ENCODE data around the gene TIMELESS. TPM values are rescaled to one million over a fixed set of nuclear protein-coding genes. Genes with fewer than 3 reads are reported as not detected.

Gene TIMELESS
- total and polyA plus RNA-seq, 2 donors from 2014 or later: 5.5 to 9.2 TPM

GRCh38 chr12:56477521-56478225 is 28.4 kb upstream of the TIMELESS start:
- no peak for DNase-seq
- Histone ChIP-seq H3K4me3 (ENCODE audit: low read length in 3 of 3) (no peak overlapping the region), H3K9me3 (ENCODE audit: control insufficient read depth in 2 of 3, insufficient read depth in 1 of 3, low read length in 3 of 3) (no peaks in the 10 kb centered on the region), H3K27me3 (ENCODE audit: control insufficient read depth, insufficient read depth, low read length) (no peaks in the 10 kb centered on the region), H3K36me3 (ENCODE audit: control insufficient read depth in 2 of 3, insufficient read depth in 3 of 3, low read length in 3 of 3) (peaks cover 0 to 3% (median under 1%) of the 10 kb centered on the region in 3 donors), H3K9ac (ENCODE audit: low read length in 3 of 3) (no peak overlapping the region), H3K27ac (ENCODE audit: low read depth in 2 of 2, low read length in 2 of 2) (no peak overlapping the region), H3K4me1 (ENCODE audit: control insufficient read depth in 2 of 3, insufficient read depth in 2 of 3, low read depth in 1 of 3, low read length in 3 of 3) (no peaks in the 10 kb centered on the region)
- intact Hi-C loops (cut with DNase I): no loop called here
- TF ChIP-seq, protein P1, sequence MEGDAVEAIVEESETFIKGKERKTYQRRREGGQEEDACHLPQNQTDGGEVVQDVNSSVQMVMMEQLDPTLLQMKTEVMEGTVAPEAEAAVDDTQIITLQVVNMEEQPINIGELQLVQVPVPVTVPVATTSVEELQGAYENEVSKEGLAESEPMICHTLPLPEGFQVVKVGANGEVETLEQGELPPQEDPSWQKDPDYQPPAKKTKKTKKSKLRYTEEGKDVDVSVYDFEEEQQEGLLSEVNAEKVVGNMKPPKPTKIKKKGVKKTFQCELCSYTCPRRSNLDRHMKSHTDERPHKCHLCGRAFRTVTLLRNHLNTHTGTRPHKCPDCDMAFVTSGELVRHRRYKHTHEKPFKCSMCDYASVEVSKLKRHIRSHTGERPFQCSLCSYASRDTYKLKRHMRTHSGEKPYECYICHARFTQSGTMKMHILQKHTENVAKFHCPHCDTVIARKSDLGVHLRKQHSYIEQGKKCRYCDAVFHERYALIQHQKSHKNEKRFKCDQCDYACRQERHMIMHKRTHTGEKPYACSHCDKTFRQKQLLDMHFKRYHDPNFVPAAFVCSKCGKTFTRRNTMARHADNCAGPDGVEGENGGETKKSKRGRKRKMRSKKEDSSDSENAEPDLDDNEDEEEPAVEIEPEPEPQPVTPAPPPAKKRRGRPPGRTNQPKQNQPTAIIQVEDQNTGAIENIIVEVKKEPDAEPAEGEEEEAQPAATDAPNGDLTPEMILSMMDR (IDR thresholded peaks at IDR 0.05; ENCODE audit: borderline replicate concordance, extremely low read depth, insufficient read depth): no peak
- no peak for FAIRE-seq

DNA sequence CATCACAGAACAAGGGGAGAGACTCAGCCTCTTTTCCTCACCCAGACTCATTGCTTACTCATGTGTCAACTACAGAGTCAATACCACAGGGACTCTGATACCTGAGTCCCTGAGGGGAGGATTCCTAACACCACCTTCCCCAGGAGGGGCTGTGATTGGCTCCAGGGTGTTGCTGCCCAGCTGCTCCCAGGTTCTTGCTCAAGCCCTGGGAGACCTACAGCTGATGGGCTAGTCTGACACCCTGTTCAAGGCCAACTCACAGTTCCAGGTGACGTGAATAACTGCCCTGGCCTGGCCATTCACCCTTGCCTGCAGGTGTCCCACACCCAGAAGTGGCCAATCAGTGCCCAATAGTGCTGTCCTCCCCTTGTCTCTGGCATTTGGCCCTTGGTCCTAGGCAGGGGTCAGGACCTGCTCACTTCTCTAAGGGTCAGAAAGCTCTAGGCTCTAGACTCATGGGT is 27.8 kb upstream of the TIMELESS start:
- DNase-seq (no peak), FAIRE-seq (no peak)
- Histone ChIP-seq H3K36me3 (ENCODE audit: control insufficient read depth in 2 of 3, insufficient read depth in 3 of 3, low read length in 3 of 3) (peaks cover 0 to 3% (median 2%) of the 10 kb centered on the region in 3 donors), H3K9me3 (ENCODE audit: control insufficient read depth in 2 of 3, insufficient read depth in 1 of 3, low read length in 3 of 3) (no peaks in the 10 kb centered on the region), H3K4me3 (ENCODE audit: low read length in 3 of 3) (no peak overlapping the region), H3K27me3 (ENCODE audit: control insufficient read depth, insufficient read depth, low read length) (no peaks in the 10 kb centered on the region), H3K4me1 (ENCODE audit: control insufficient read depth in 2 of 3, insufficient read depth in 2 of 3, low read depth in 1 of 3, low read length in 3 of 3) (no peaks in the 10 kb centered on the region), H3K9ac (ENCODE audit: low read length in 3 of 3) (no peak overlapping the region), H3K27ac (ENCODE audit: low read depth in 2 of 2, low read length in 2 of 2) (no peak overlapping the region)
- intact Hi-C loops (cut with DNase I): no loop called here
- TF ChIP-seq, protein P1 (IDR thresholded peaks at IDR 0.05; ENCODE audit: borderline replicate concordance, extremely low read depth, insufficient read depth): no peak

DNA sequence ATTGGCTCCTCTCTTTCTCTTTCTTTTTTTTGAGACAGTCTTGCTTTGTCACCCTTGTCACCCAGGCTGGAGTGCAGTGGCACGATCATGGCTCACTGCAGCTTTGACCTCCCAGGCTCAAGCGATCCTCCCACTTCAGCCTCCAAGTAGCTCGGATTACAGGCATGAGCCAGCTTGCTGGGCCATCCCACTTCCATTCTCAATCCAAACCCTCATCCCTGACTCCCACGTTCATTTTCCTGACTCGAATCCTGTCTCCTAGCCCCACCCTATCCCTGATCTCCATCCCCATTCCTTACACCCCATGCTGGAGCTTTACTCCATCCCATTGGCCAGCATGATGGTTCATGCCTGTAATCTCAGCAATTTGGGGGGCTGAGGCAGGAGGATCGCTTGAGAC is 26.9 kb upstream of the TIMELESS start:
- DNase-seq: no peak
- intact Hi-C loops (cut with DNase I): no loop called here
- Histone ChIP-seq H3K4me1 (ENCODE audit: control insufficient read depth in 2 of 3, insufficient read depth in 2 of 3, low read depth in 1 of 3, low read length in 3 of 3) (no peaks in the 10 kb centered on the region), H3K27me3 (ENCODE audit: control insufficient read depth, insufficient read depth, low read length) (no peaks in the 10 kb centered on the region), H3K9me3 (ENCODE audit: control insufficient read depth in 2 of 3, insufficient read depth in 1 of 3, low read length in 3 of 3) (no peaks in the 10 kb centered on the region), H3K4me3 (ENCODE audit: low read length in 3 of 3) (no peak overlapping the region), H3K36me3 (ENCODE audit: control insufficient read depth in 2 of 3, insufficient read depth in 3 of 3, low read length in 3 of 3) (peaks cover 0 to 3% (median 2%) of the 10 kb centered on the region in 3 donors), H3K9ac (ENCODE audit: low read length in 3 of 3) (no peak overlapping the region), H3K27ac (ENCODE audit: low read depth in 2 of 2, low read length in 2 of 2) (no peak overlapping the region)
- no peak for FAIRE-seq
- TF ChIP-seq, protein P1 (IDR thresholded peaks at IDR 0.05; ENCODE audit: borderline replicate concordance, extremely low read depth, insufficient read depth): no peak

Measured in kidney (tissue), 14 donors.